ENCODE results near the gene CD93.

CD93 gene

DNA sequence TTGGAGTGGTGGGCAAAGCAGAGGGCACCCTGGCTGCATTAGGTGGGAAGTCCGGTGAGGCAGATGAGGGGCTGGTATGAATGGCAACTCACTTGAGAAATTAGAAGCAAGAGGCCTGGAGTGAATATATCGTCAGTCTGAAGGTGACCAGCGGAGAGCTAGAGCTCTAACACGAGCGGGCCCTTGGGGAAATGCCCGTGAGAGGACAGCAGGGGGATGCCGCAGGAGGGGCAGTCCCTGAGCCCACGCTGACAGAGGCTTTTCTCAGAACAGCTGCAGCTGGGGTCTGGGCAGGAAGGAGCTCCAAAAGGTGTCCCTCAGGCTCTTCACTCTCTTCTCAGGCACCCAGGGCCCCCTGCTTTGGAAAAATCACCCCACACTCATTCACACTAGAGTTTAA lies 32.0 kb upstream of the CD93 start:
- TF ChIP-seq, protein P1, sequence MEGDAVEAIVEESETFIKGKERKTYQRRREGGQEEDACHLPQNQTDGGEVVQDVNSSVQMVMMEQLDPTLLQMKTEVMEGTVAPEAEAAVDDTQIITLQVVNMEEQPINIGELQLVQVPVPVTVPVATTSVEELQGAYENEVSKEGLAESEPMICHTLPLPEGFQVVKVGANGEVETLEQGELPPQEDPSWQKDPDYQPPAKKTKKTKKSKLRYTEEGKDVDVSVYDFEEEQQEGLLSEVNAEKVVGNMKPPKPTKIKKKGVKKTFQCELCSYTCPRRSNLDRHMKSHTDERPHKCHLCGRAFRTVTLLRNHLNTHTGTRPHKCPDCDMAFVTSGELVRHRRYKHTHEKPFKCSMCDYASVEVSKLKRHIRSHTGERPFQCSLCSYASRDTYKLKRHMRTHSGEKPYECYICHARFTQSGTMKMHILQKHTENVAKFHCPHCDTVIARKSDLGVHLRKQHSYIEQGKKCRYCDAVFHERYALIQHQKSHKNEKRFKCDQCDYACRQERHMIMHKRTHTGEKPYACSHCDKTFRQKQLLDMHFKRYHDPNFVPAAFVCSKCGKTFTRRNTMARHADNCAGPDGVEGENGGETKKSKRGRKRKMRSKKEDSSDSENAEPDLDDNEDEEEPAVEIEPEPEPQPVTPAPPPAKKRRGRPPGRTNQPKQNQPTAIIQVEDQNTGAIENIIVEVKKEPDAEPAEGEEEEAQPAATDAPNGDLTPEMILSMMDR (IDR thresholded peaks at IDR 0.05), result no peak

DNA sequence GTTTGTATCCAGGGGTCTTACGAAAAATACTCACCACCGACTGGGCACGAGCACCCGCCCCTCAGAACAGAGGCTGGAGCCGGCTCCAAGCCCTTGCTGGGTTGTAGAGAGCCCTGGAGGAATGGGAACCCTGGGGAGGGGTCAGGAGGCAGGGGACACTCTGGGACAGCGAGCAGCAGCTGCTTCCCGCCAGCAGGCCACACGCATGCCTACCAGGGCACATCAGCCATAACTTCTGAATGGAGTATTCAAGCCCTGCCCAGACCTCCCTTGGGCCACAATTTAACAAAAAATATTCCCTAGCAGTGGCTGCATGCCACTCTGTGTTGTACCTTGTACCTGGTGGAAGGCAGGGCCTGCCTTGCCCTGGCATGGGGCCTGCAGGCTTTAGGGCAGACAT lies 31.6 kb upstream of the CD93 start:
- TF ChIP-seq, protein P1 (IDR thresholded peaks at IDR 0.05), result no peak

DNA sequence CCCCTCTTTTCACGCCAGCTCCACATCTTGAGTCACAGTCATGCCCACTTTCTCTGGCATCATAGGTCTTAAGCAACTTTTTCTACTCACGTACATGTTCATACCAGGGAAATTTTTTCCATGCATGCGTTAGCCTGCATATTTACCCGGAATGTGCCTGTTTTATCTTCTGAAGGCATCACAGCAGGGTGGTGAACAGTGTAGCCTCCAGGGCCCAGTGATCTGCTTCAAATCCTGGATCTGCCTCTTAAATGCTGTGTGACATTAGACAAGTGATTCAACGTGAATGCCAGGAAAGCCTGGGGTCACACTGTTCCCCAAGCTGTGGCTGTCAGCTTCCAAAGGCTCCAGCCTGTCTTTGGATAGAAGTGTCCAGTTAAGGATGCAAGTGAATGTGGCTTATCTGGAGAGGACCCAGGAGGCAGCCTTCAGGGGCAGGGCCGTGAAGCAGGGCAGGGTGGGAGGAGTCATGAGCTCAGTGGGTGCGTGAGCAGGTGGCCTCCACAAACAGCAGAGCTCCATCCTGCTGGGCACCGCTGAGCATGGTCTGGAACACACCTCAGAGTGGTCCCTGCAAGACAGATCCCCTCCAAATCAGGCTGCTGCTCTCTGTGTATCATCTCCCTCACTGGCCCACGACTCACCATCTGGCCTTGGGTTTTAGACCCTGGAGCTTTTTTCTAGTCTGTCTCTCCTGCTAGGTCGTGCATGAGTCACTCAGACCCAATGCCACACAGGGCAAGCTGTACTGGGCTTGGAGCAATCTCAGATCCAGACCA lies 30.4 kb upstream of the CD93 start:
- TF ChIP-seq, protein P1 (IDR thresholded peaks at IDR 0.05), result no peak

DNA sequence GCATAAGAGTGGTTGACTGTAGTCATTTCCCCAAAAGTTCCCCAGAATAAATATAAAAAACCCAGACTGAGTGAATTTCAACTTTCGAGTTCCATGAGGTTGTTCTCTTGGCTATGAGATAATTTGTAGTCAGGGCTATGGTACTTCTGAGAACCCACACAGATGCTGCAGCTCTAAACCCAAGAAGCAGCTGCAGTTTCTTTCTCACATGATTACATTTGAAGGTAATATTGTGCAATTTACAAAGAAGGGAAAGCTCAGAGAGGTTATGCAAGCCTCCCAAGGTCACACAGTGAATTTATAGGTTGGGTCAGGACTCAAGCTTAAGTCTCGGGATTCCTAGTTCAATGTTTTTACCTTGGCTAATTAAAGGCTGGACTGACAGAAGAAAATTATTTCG lies 29.7 kb upstream of the CD93 start:
- TF ChIP-seq, protein P1 (IDR thresholded peaks at IDR 0.05), result no peak

DNA sequence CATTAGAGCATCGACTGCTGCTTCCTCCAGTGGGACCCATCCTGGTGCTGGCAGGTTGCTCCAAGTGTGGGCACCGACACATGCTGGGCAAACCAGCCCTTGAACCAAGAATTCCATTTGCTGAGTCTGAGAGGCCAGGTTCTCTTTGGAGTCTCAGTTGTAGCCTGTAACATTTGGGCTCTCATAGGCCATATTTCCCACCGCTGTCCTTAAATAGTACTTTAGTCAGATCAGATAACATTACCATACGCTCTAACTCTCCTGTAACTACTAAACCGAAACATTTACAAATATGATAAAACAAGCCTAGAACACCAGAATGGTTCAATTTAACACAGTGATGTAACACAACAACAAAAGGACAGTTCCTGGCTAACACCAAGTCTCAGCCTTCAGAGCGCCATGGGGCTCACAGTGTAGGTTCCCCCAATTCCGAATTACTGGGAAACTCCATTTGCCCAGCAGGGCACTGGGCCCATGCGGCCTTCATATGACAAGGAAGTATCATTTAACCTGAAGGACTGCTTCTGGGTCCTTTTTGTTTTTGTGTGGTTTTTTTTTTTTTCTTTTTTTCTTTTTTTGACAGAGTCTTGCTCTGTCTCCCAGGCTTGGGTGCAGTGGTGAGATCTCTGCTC lies 28.4 kb upstream of the CD93 start:
- TF ChIP-seq, protein P1 (IDR thresholded peaks at IDR 0.05), result no peak

DNA sequence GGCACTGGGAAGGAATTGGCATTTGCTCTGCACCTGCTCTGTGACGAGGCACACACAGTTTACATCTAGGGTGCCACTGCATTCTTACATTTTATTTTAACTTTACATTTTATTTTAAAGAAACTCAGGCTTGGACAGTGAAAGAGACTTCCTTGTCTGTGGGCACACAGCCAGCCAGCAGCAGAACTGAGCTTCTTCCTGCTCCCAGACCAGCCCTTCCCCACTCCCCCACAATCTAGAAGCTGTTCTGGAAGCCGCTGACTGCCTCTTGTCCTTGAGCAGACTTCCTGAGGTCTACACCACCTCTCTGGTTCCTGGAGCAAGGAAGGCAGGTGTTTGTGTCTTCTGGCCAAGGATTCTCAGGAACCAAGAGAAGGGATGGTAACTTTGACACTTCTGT lies 27.9 kb upstream of the CD93 start:
- TF ChIP-seq, protein P1 (IDR thresholded peaks at IDR 0.05), result no peak

DNA sequence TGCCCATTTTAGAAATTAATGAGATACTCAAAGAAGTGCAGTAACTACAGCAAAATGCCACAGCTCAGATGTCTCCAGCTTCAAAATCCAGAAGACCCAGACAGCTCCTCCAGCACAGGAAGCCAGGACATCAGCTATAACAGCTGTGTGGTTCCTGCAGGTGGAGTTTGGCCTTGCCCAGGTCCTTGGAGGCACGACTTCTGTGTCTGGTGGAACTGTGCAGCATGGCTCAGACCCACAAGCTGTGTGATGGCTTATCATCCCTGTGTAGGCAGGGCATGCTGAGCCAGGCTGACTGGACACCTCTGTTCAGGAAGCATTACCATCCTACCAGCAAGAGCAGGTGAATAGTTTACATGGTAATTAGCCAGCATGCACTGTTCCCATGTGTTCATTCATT lies 26.5 kb upstream of the CD93 start:
- TF ChIP-seq, protein P1 (IDR thresholded peaks at IDR 0.05), result no peak

Data from LNCAP (cell line).